ENCODE data around the gene TRIM69.

- TF ChIP-seq POLR2AphosphoS5 (IDR thresholded peaks at IDR 0.05; ENCODE audit: low read depth, low read length) (no peak), CTCF (IDR thresholded peaks at IDR 0.05) (no peak), REST (IDR thresholded peaks at IDR 0.05; ENCODE audit: insufficient read depth in 1 of 2, low read depth in 2 of 2, low read length in 1 of 2) (no peak), SIN3A (IDR thresholded peaks at IDR 0.05; ENCODE audit: borderline replicate concordance, insufficient read depth, low read depth, low read length) (no peak), TCF7L2 (IDR thresholded peaks at IDR 0.05; ENCODE audit: low read depth, low read length) (no peak)
These were observed 15.7 kb upstream of the TRIM69 start for GRCh38 chr15:44720460-44721176.
